HCT116 (cell line): ENCODE data around the gene PTGIR. TPM values are rescaled to one million over a fixed set of nuclear protein-coding genes. Genes with fewer than 3 reads are reported as not detected.

ENCODE experiments used
- ATAC-seq: fragments of 200-7000 bp; cut with Tn5 transposase; 2 replicates; pipeline ENCODE4 v1.9.1; 2020; ENCODE audit warnings: mild to moderate bottlenecking, moderate library complexity
- BruUV-seq: library from RNA; stranded (reverse); fragments of 400-500 nt; replicated peaks from 2 replicates; lab custom pipeline; 2021; lab: Mats Ljungman, UMichigan
- CTCF ChIA-PET: fragments of 300-600 bp; sonication (Branson Sonifier 250); formaldehyde crosslinking; loops from one replicate; lab custom pipeline; 2021; ENCODE audit warnings: antibody characterized with exemption; lab: Charles Lee
- POLR2A ChIA-PET: fragments of 300-600, 350-600 bp; sonication (Branson Sonifier 250); formaldehyde crosslinking; loops from one replicate; lab custom pipeline; 2021; ENCODE audit warnings: antibody characterized with exemption; lab: Charles Lee
- RAD21 ChIA-PET, 2 experiments: fragments of 300-600 bp; sonication (Branson Sonifier 250); formaldehyde crosslinking; loops; one replicate each; lab custom pipeline; 2023; ENCODE audit warnings: low total read pairs in 2 of 2; ENCODE audit not compliant: uncharacterized antibody in 2 of 2, unreplicated experiment in 2 of 2, low non-redundant PET in 1 of 2; lab: Charles Lee
- DNase-seq: peaks from one replicate; pipeline ENCODE4 v3.0.0-alpha.2; 2010; ENCODE audit warnings: low read depth, low spot score
- H2AFZ ChIP-seq: fragments of 200-600 bp; shearing (Covaris generic), sonication (generic); 2 replicates; pipeline ENCODE4 v1.6.1; 2017; ENCODE audit warnings: low read depth, mixed run types, mixed read lengths, antibody characterized with exemption, low read length; ENCODE audit not compliant: poor library complexity, severe bottlenecking
- H3K27ac ChIP-seq: 2 replicates; pipeline ENCODE4 v1.5.1; 2012; ENCODE audit warnings: low read depth, low read length
- H3K27me3 ChIP-seq: fragments of 200-600 bp; sonication (generic); 2 replicates; pipeline ENCODE4 v1.6.1; 2016; ENCODE audit warnings: mixed run types, low read length, mixed read lengths; ENCODE audit not compliant: insufficient read depth
- H3K36me3 ChIP-seq, 2 experiments: fragments of 200-500 bp in 1 of 2; fragments of 200-600 bp in 1 of 2; sonication (Bioruptor generic) in 1 of 2; sonication (generic) in 1 of 2; 2 replicates each; pipeline versions ENCODE4 v1.5.1 to v1.6.1; 2014 to 2016; ENCODE audit warnings: low read length in 2 of 2, inconsistent platforms in 1 of 2, mixed read lengths in 1 of 2, mixed run types in 1 of 2; ENCODE audit not compliant: insufficient read depth in 2 of 2, control insufficient read depth in 1 of 2
- H3K4me1 ChIP-seq, 2 experiments: fragments of 200-600 bp in 1 of 2; sonication (generic) in 1 of 2; 2 replicates each; pipeline versions ENCODE4 v1.5.1 to v1.6.1; 2012 to 2017; ENCODE audit warnings: low read length in 2 of 2, inconsistent platforms in 1 of 2, mild to moderate bottlenecking in 1 of 2, mixed read lengths in 1 of 2, mixed run types in 1 of 2, moderate library complexity in 1 of 2; ENCODE audit not compliant: insufficient read depth in 2 of 2, control insufficient read depth in 1 of 2
- H3K4me2 ChIP-seq: fragments of 200-600 bp; sonication (generic); 2 replicates; pipeline ENCODE4 v1.6.1; 2017; ENCODE audit warnings: mixed run types, low read length, mixed read lengths
- H3K4me3 ChIP-seq, 2 experiments: fragments of 200-600 bp in 1 of 2; sonication (generic) in 1 of 2; replicated peaks in 1 of 2; 2 replicates each; pipeline ENCODE4 v1.5.1; 2011 to 2016; ENCODE audit warnings: low read length in 2 of 2, control low read depth in 1 of 2, low read depth in 1 of 2, mild to moderate bottlenecking in 1 of 2, mixed read lengths in 1 of 2, mixed run types in 1 of 2
- H3K79me2 ChIP-seq: fragments of 200-600 bp; sonication (generic); 2 replicates; pipeline ENCODE4 v1.6.1; 2017; ENCODE audit warnings: mild to moderate bottlenecking, mixed run types, low read length, moderate library complexity, mixed read lengths; ENCODE audit not compliant: insufficient read depth
- H3K9ac ChIP-seq: fragments of 200-600 bp; sonication (generic); 2 replicates; pipeline ENCODE4 v1.6.1; 2016; ENCODE audit warnings: low read length, mixed read lengths
- H3K9me2 ChIP-seq: fragments of 200-600 bp; sonication (generic), shearing (Covaris generic); 2 replicates; pipeline ENCODE4 v1.6.1; 2017; ENCODE audit warnings: mixed run types, mild to moderate bottlenecking, moderate library complexity; ENCODE audit not compliant: insufficient read depth
- H3K9me3 ChIP-seq, 2 experiments: fragments of 200-500 bp in 1 of 2; fragments of 200-600 bp in 1 of 2; sonication (Bioruptor generic) in 1 of 2; sonication (generic) in 1 of 2; 2 replicates each; pipeline ENCODE4 v1.6.1; 2014 to 2017; ENCODE audit warnings: low read length in 2 of 2, mixed read lengths in 2 of 2, inconsistent platforms in 1 of 2, low read depth in 1 of 2, mild to moderate bottlenecking in 1 of 2, mixed run types in 1 of 2, moderate library complexity in 1 of 2; ENCODE audit not compliant: control insufficient read depth in 1 of 2, insufficient read depth in 1 of 2
- H4K20me1 ChIP-seq: fragments of 200-600 bp; sonication (generic), shearing (Covaris generic); 2 replicates; pipeline ENCODE4 v1.6.1; 2017; ENCODE audit warnings: mixed run types, mild to moderate bottlenecking, moderate library complexity; ENCODE audit not compliant: insufficient read depth
- CEBPB ChIP-seq: IDR thresholded peaks from 2 replicates; pipeline ENCODE4 v1.6.1; 2012; ENCODE audit warnings: low read depth
- EGR1 ChIP-seq: IDR thresholded peaks from 2 replicates; pipeline ENCODE4 v1.6.1; 2012; ENCODE audit warnings: low read depth
- ELF1 ChIP-seq: IDR thresholded peaks from 2 replicates; pipeline ENCODE4 v1.6.1; 2012; ENCODE audit warnings: low read depth, borderline replicate concordance
- SP1 ChIP-seq: IDR thresholded peaks from 2 replicates; pipeline ENCODE4 v1.6.1; 2012; ENCODE audit warnings: low read depth
- SRF ChIP-seq: IDR thresholded peaks from 2 replicates; pipeline ENCODE4 v1.6.1; 2012; ENCODE audit warnings: low read depth
- TCF7L2 ChIP-seq: IDR thresholded peaks from 2 replicates; pipeline ENCODE4 v1.7.0; 2011; ENCODE audit warnings: borderline replicate concordance, inconsistent platforms; ENCODE audit not compliant: insufficient read depth, insufficient read length; ENCODE audit errors: extremely low read depth
- intact Hi-C: fragments of 100-400 bp; cut with micrococcal nuclease; formaldehyde crosslinking; loops from 2 replicates; pipeline ENCODE4 v1.10.0; 2022
- total RNA-seq: library from RNA; stranded (reverse); gene quantifications from one replicate; pipeline ENCODE4 v1.2.1, GENCODE V29; 2021; ENCODE audit not compliant: unreplicated experiment

The PTGIR gene
- total RNA-seq, 1 experiment from 2014 or later, result not detected

DNA sequence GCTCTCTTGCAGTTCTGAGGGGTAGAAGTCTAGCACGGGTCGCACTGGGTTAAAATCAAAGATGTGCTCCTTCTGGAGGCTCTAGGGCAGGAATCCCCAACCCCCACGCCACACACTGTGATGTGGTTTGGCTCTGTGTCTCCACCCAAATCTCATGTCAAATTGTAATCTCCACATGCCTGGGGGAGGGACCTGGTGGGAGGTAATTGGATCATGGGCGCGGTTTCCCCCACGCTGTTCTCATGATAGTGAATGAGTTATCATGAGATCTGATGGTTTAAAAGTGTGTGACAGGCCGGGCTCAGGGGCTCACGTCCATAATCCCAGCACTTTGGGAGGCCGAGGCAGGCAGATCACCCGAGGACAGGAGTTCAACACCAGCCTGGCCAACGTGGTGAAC is 50.4 kb downstream of the PTGIR start:
- Histone ChIP-seq H3K79me2 (no peaks in the 10 kb centered on the region), H2AFZ (no peak overlapping the region), H3K27ac (no peak overlapping the region), H3K36me3 (no peaks in the 10 kb centered on the region), H3K27me3 (no peaks in the 10 kb centered on the region), H3K4me3 (no peak overlapping the region), H3K4me1 (peaks cover 9 to 17% of the 10 kb centered on the region in 2 experiments), H3K4me2 (peak overlapping the region; percentile 35), H3K9me2 (no peaks in the 10 kb centered on the region), H3K9me3 (no peaks in the 10 kb centered on the region), H4K20me1 (no peaks in the 10 kb centered on the region), H3K9ac (no peak overlapping the region)
- DNase-seq (no peak), ATAC-seq (peak; percentile 39)
- no TSS peak for BruUV-seq
- TF ChIP-seq ELF1 (no peak), SRF (no peak), CEBPB (no peak), TCF7L2 (no peak), EGR1 (no peak)
- intact Hi-C loops, result no loop called here
- ChIA-PET CTCF (interaction anchor here (1.0 kb wide), 1 partner anchor 37 kb away, joined by 3 read pairs; no protein-coding TSS in a partner anchor), POLR2A (no interaction called here), RAD21 (no interaction called here)

DNA sequence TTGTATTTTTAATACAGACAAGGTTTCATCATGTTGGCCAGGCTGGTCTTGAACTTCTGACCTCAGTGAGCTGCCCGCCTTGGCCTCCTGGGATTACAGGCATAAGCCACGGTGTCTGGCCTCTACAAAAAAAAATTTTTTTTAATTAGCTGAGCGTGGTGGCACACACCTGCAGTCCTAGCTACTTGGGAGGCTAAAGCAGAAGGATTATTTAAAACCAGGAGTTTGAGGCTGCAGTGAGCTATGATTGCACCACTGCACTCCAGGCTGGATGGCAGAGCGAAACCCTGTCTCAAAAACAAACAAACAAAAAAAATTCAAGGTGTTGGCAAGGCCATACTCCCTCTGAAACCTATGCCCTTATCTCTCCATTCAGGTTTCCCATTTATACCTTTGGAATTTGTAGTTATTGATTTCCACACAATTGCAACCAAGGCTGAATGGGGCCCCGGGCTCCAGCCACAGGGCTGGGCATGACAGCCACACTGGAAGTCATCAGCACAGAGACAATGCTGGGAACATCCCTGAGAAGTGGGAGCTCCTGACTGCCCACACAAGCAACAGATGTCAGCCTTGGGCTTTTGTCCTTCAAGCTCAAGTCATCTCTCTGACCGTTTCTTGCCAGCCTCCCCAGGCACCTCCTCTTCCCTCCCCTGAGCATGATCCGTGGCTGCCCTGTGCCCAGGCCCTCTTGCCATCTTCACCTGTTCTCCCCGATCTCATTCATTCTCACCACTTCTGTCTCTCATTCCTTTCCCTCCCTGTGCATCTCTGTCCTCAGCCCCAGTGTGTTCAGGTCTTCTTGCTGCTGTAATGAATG is 51.0 kb downstream of the PTGIR start:
- peaks cover 9 to 17% of the 10 kb centered on the region in 2 experiments for H3K4me1 ChIP-seq
- no peaks in the 10 kb centered on the region for H3K9me3 ChIP-seq
- H3K27ac ChIP-seq, result no peak overlapping the region
- H3K4me3 ChIP-seq, result no peak overlapping the region
- ATAC-seq, result peak; percentile 8; the same call in 1 of the 2 replicates
- no peaks in the 10 kb centered on the region for H3K36me3 ChIP-seq
- intact Hi-C loops, result no loop called here
- no peaks in the 10 kb centered on the region for H3K27me3 ChIP-seq
- no TSS peak for BruUV-seq
- no peaks in the 10 kb centered on the region for H3K9me2 ChIP-seq
- H3K9ac ChIP-seq, result no peak overlapping the region
- TF ChIP-seq SP1, result no peak
- ChIA-PET POLR2A (no interaction called here), RAD21 (no interaction called here), CTCF (interaction anchor here (1.0 to 1.6 kb wide), 2 partner anchors 8 to 36 kb away, joined by 3 to 4 read pairs; no protein-coding TSS in a partner anchor)
- no peaks in the 10 kb centered on the region for H4K20me1 ChIP-seq
- peak overlapping the region; percentile 35 for H3K4me2 ChIP-seq
- DNase-seq, result no peak
- H3K79me2 ChIP-seq, result no peaks in the 10 kb centered on the region
- H2AFZ ChIP-seq, result no peak overlapping the region
